Gastroesophageal sphincter (tissue), 3 donors: ENCODE measurements around the gene TRMU.

Experiments used
- EP300 ChIP-seq: sonication (generic); formaldehyde crosslinking; IDR thresholded peaks from one replicate; pipeline ENCODE4 v1.6.1; 2017; ENCODE audit warnings: antibody characterized with exemption, mild to moderate bottlenecking
- POLR2A ChIP-seq, 2 donors: fragments of 450-650 bp; IDR thresholded peaks; one replicate each; pipeline ENCODE4 v1.6.1; 2017; ENCODE audit warnings: antibody characterized with exemption in 2 of 2, mild to moderate bottlenecking in 2 of 2, moderate library complexity in 1 of 2
- POLR2AphosphoS5 ChIP-seq: sonication (generic); formaldehyde crosslinking; IDR thresholded peaks from one replicate; pipeline ENCODE4 v1.6.1; 2017; ENCODE audit warnings: antibody characterized with exemption
- TF ChIP-seq, protein P1 (sequence below), 4 experiments: fragments of 200-600 bp in 2 of 4; fragments of 450-650 bp in 2 of 4; sonication (generic) in 1 of 4; IDR thresholded peaks; one replicate each; pipeline ENCODE4 v1.5.1; 2017 to 2019; ENCODE audit warnings: antibody characterized with exemption in 4 of 4, mild to moderate bottlenecking in 2 of 4, moderate library complexity in 2 of 4

DNA sequence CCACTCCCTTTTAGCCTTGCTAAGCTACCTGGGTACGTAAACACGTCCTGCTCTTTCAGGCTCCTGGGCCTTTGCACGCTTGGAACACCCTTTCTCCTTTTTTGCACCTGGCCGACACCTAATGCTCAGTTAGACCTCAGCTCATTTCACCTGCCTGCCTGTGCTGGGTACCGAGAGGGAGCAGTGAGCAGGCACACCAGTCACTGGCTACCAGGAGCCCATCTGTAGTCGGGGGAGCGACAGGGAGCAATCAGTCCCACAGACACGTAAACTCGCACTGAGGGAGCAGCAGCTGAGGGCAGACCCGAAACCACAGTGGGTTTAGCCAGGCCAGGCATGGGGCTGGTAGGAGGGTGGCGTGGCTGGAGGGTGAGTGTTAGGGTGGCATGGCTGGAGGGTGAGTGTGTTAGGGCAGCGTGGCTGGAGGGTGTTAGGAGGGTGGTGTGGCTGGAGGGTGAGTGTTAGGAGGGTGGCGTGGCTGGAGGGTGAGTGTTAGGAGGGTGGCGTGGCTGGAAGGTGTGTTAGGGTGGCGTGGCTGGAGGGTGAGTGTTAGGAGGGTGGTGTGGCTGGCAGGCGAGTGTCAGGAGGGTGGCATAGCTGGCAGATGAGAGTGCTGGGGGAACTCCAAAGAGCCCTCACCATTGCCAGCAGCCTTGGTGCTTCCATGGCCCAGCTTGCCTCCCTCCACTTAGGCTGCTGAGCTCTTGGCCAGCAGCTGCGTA lies 45.2 kb upstream of the TRMU start:
- TF ChIP-seq, protein P1, sequence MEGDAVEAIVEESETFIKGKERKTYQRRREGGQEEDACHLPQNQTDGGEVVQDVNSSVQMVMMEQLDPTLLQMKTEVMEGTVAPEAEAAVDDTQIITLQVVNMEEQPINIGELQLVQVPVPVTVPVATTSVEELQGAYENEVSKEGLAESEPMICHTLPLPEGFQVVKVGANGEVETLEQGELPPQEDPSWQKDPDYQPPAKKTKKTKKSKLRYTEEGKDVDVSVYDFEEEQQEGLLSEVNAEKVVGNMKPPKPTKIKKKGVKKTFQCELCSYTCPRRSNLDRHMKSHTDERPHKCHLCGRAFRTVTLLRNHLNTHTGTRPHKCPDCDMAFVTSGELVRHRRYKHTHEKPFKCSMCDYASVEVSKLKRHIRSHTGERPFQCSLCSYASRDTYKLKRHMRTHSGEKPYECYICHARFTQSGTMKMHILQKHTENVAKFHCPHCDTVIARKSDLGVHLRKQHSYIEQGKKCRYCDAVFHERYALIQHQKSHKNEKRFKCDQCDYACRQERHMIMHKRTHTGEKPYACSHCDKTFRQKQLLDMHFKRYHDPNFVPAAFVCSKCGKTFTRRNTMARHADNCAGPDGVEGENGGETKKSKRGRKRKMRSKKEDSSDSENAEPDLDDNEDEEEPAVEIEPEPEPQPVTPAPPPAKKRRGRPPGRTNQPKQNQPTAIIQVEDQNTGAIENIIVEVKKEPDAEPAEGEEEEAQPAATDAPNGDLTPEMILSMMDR (IDR thresholded peaks at IDR 0.05) = no peak
- TF ChIP-seq EP300 (no peak), POLR2A (IDR thresholded peaks at IDR 0.05) (no peak), POLR2AphosphoS5 (no peak)
